GM19395 (cell line): Measurements from ENCODE around the gene RPH3AL.

ENCODE experiments used
- ATAC-seq: cut with Tn5 transposase; IDR thresholded peaks from one replicate; pipeline ENCODE4 v1.9.1; 2021; ENCODE audit warnings: mild to moderate bottlenecking, moderate library complexity; ENCODE audit not compliant: unreplicated experiment

Gene RPH3AL

DNA sequence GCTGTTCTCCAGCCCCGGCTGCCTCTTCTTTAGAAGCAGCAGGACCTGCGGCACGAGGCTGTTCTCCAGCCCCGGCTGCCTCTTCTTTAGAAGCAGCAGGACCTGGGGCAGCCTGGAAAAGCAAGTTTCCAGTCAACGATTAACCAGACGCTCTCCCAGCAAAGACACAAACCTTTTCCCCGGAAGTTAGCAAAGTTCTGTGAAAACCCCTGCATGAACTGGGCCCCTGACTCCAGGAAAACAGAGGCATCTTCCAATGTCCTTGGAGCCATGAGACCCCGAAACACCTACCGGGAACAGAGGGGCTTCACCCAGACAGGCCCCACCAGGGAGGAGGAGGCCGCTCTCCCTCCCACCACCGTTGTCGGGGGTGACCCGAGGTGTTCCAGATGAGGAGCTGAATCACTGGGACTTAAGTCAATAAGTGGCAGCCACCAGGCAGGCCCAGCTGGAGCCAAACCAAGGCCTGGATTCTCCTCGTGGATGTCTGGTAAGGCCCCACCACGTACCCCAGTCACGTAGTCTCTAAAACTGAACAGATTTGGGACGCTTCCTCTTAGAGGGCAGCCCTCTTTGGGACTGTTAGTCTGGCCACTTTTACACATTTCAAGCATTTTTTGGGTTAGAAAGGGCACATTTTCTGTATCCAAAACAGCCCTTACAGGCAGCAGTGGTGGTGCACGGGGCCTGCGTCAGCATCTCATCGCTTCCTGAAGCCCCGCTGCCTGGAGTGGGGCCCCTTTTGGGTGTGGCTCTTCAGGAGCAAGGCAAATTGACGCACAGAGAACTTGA is at the start of gene RPH3AL:
TSS of gene RPH3AL (minus strand) at position 387 of the 792 bp plus-strand sequence. CDS start 25,264 bp downstream, outside the sequence.
- ATAC-seq = no peak

GRCh38 chr17:400257-400656 is 47.6 kb upstream of the RPH3AL start:
- ATAC-seq = no peak

DNA sequence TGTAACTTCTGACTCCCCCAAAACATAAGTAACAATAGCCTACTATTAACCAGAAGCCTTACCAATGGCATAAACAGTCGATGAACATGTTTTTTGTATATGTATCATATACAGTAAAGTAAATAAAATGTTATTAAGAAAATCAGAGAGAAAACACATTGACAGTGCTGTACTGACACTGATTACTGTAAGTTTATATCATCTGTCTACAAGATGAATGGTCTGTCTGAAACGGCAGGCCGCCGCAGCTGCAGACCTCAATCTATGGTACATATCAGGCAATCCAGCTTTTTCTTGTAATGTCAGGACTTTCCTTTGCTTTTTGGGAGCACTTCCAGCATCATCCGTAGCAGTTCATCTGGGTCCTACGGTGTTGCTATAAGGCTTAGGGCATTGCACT is 44.2 kb upstream of the RPH3AL start:
- no peak for ATAC-seq

DNA sequence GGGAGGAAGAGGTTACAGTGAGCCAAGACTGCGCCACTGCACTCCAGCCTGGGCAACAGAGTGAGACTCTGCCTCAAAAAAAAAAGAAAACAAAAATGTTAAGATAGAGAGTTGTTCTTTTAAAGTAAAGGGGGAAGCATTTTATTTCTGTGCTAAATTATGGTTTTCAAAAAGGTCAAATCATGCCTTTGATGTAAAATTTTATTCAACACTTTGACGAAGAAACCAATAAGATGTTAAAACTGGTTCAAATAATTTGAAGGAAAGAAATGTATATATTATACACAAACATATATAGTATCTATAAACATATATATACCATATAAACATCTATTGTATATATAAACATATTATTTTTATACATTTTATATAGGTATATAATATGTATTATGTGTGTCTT is 43.4 kb upstream of the RPH3AL start:
- ATAC-seq = no peak

- ATAC-seq = no peak
Observed at GRCh38 chr17:395179-395578, 42.6 kb upstream of the RPH3AL start.

- ATAC-seq = no peak
Observed at GRCh38 chr17:394718-395095, 42.1 kb upstream of the RPH3AL start.

- no peak for ATAC-seq
Observed at GRCh38 chr17:393806-394717, 41.5 kb upstream of the RPH3AL start.

- ATAC-seq = no peak
Observed at GRCh38 chr17:391850-392249, 39.2 kb upstream of the RPH3AL start.

- no peak for ATAC-seq
Observed at GRCh38 chr17:390025-390424, 37.4 kb upstream of the RPH3AL start.

GRCh38 chr17:388087-388486 is 35.5 kb upstream of the RPH3AL start:
- ATAC-seq = no peak

DNA sequence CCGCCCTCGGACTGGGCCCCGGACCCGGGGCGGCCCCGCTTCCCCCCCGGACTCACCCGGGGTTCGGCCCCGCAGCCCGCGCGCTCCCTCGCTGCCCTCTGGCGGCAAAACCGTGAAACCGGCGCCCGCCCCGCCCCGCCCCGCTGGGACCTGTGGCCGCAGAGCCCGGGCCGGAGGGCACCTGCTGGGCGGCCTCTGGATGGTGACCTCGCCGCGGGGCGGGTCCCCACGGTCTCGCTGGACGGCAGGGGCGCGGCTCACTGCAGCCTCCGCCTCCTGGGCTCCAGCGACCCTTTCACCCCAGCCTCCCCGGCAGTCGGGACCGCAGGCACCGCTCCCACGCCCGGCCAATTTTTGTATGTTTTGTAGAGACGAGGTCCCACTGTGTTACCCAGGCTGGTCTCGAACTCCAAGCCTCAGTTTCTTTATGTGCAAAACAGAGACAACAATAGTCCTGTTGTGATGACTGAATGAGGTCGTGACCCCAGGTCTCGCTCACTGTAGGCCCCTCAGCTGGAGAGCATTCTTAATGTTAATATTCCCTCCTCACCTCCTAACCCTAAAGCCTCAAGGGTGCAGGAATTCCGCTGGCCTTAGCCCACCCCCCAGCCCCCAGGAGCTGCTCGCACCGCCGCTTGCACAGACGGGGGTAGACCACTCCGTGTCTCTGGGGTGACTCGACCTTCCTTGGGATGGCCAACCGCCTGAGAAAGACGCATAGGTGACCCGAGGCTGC is 33.7 kb upstream of the RPH3AL start:
- ATAC-seq = no peak

DNA sequence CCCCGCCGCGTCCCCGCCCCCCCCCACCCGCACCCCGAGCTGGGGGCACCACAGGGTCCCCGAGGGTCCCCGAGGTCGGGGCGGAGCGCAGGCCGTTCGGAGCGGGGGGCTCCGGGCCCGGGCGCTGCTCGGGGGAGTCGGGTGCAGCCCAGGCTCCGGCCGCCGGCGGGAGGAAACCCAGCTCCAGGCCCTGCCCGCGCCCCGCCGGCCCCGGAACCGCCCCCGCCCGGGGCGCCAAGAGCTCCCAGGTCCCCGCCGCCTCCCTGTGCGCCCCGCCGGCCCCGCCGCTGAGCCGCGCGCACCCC is 33.2 kb upstream of the RPH3AL start:
- ATAC-seq = no peak

DNA sequence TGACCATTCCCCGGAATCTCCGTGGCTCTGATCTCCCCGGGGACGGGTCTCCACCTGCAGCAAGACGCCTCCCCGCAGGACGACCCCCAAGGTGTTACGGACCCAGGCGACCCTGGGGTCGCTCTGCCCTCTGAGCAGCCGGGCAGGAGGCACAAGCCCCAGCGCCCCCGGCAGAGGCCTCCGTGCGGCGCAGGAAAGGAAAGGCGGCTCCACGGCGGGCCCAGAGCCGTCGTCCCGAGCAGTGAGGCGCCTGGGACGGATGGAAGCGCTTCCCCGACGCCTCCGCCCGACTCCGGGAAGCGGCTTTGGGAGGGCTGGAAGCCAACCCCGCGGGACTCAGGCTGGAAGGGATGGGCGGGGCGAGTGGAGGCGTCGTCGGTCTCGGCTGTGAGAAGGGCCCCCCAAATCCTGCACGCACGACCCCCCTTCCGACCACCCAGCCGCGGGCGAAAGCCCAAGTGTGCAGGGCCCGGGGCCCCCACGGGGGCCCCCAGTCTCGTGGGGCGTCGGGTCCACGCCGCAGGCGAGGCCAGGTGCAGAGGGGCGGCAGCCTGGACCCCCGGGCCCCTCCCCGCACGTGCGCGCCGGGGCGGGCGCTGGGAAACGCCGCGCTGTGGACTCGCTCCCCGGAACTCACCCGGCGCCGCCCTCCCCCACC is 32.7 kb upstream of the RPH3AL start:
- ATAC-seq = no peak

GRCh38 chr17:384622-385177 is 32.1 kb upstream of the RPH3AL start:
- no peak for ATAC-seq

DNA sequence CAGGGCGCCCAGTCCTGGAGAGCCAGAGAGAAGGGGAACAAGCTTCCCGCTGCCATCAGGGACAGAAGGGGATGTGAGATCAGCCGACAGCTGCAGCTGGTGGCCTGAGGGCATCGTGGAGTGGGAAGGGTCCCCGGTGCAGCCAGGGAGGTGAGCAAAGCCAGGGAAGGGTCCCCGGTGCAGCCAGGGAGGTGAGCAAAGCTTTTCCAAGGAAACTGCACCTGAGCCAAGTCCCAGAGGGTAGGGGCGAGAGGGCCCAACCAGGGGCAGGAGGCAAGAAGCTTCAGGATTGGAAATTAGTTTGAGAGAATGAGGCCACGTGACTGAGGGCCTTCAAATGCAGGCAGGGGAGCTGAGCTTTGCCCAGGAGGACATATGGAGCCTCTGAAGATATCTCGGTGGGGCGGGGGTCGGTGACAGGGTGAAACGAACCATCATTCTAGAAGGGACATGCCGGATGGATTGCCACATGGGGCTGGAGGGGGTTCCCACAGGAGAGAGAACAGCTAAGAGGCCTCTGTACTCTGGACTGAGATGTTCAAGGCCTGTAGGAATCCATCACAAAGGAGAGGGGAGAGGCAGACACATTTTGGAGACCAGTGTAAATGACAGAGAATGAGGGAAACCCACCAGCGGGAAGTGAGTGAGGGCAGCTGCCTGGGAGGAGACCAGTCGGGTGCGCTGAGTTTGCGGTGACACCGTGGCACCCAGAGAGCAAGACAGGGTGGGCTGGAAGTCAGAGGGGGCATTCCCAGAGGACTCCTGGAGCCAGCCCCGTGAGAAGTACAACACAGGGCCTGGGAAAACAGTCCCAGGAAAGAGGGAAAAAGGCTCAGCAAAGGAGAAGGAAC is 31.4 kb upstream of the RPH3AL start:
- ATAC-seq = no peak

DNA sequence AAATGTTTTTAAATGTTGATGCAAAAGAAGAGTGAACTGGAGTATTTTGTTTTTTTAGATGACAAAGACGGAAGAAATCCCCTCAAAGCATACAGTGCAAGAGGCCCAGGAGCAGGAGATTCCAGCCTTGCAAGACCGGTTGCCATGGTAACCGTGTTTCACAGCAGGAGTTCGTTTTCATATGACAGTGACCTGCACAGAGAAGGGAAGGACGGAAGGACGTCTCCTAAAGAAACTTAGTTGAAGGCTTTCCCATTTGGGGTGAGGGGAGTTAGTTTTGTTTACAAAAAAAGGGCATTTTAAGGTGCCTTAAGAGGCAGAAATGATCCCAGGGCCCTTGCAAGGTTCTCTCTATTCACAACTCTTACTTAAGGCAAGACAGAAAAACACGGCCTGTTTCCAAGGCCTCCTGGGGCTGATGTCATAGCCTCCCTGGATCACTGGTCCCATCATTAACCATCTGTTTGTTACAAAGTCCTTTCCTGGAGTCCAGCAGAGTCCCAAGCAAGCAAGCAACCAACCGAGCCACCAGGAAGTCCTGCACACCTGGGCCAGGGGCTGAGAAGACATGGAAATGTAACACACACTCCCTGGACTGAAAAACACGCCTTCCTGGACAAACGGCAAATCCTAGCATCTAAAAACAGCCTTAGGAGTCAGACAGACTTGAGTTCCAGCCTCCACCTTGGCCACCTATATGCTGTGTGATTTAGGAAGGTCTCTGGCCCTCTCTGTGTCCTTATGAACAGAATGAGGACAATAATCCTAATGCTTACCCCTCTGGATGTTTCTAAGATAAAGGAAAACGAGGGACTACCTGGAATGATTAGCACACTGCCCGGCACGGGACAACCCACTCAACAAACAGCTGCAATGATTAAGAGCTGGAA is 30.3 kb upstream of the RPH3AL start:
- no peak for ATAC-seq

DNA sequence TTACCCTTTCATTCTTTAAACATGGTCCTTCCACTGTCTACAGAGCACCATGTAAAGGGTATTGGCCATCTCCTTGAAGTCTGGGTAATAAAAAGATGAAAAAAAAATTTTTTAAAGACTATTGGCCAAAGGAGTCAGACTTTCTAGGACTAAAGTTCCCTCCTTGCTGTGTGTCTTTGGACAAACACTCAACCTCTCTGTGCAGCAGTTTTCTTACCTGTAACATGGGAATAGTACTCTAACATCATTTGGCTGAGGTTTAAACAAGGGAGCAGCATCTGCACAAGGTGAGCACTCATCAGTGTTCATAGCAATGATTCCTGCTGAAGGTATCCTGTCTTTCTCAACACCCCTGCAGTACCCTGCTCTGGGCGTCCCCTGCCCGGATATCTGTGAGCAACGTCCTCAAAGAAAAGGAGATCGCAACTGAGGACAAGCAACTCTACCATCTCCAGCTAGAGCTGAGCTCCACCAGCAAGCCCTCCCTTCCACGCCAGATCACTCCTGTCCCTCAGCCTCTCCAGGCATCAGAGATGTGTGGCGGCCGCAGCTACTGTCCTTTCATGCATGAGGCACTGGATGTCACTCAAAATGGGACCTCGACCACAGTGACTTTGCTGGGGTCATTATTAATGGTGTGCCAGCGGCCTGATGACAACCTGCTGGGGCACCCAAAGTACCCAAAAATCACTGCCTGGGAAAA is 29.5 kb upstream of the RPH3AL start:
- no peak for ATAC-seq

- no peak for ATAC-seq
Observed at GRCh38 chr17:381516-381915, 28.9 kb upstream of the RPH3AL start.
